K562 (cell line): ENCODE results near the gene FOXJ3.

Experiments used
- CREM ChIP-seq: IDR thresholded peaks from 2 replicates; pipeline ENCODE4 v1.6.1; 2014; ENCODE audit warnings: antibody characterized with exemption, low read depth
- E2F3 ChIP-seq: fragments of 250-450 bp; sonication (Bioruptor Pico); IDR thresholded peaks from 2 replicates; pipeline ENCODE4 v1.4.0; 2020; ENCODE audit warnings: mild to moderate bottlenecking
- NFRKB ChIP-seq: fragments of 450-650 bp; IDR thresholded peaks from 2 replicates; pipeline ENCODE4 v1.6.1; 2016; ENCODE audit warnings: low read depth
- POLR2A ChIP-seq: fragments of 450-650 bp; conservative IDR thresholded peaks from 2 replicates; pipeline ENCODE4 v1.6.1; 2016
- PTBP1 ChIP-seq: fragments of 200-400 bp; formaldehyde crosslinking; IDR thresholded peaks from 2 replicates; pipeline ENCODE4 v1.6.1; 2017; ENCODE audit warnings: low read depth, low read length
- RAD21 ChIP-seq, 2 experiments: fragments of 250-450 bp in 1 of 2; fragments of 450-650 bp in 1 of 2; sonication (Bioruptor Pico) in 1 of 2; formaldehyde crosslinking in 1 of 2; IDR thresholded peaks in 1 of 2; conservative IDR thresholded peaks in 1 of 2; 2 replicates each; pipeline versions ENCODE4 v1.4.0 to v1.8.0; 2020 to 2022; ENCODE audit warnings: mild to moderate bottlenecking in 2 of 2, moderate library complexity in 1 of 2
- SMAD3 ChIP-seq: fragments of 450-650 bp; formaldehyde crosslinking; conservative IDR thresholded peaks from 2 replicates; pipeline ENCODE4 v1.4.0; 2020; ENCODE audit warnings: mild to moderate bottlenecking
- SMC3 ChIP-seq: conservative IDR thresholded peaks from 2 replicates; pipeline ENCODE4 v1.6.1; 2011; ENCODE audit warnings: low read depth, low read length, improper control_type of control experiment; ENCODE audit not compliant: insufficient read depth
- TAF1 ChIP-seq: IDR thresholded peaks from 2 replicates; pipeline ENCODE4 v1.6.1; 2011; ENCODE audit warnings: mild to moderate bottlenecking, low read length, moderate library complexity; ENCODE audit not compliant: insufficient read depth, control insufficient read depth, severe bottlenecking; ENCODE audit errors: extremely low read depth
- ZNF224 ChIP-seq: sonication (generic); formaldehyde crosslinking; IDR thresholded peaks from 2 replicates; pipeline ENCODE4 v1.8.0; 2022; ENCODE audit warnings: mild to moderate bottlenecking, missing genetic modification reagents
- ZNF592 ChIP-seq: fragments of 450-650 bp; IDR thresholded peaks from 2 replicates; pipeline ENCODE4 v1.6.1; 2017; ENCODE audit warnings: antibody characterized with exemption, mild to moderate bottlenecking

- no peak for TF ChIP-seq CREM
- TF ChIP-seq TAF1: no peak
- TF ChIP-seq SMC3: no peak
- TF ChIP-seq PTBP1: no peak
- no peak for TF ChIP-seq POLR2A
- no peak for TF ChIP-seq RAD21 (CRISPR knock-in tag; conservative IDR thresholded peaks at IDR 0.05 in 1 of 2, IDR thresholded peaks at IDR 0.05 in 1 of 2)
- no peak for TF ChIP-seq ZNF224 (CRISPR knock-in tag)
- TF ChIP-seq E2F3 (CRISPR knock-in tag): no peak
- no peak for TF ChIP-seq NFRKB
- TF ChIP-seq SMAD3 (CRISPR knock-in tag): no peak
- TF ChIP-seq ZNF592: no peak
Measured at GRCh38 chr1:42312576-42313212, 22.3 kb downstream of the FOXJ3 start.
